Measurements from ENCODE around the gene CCDC14.
"Not testable (repeated sequence)": the region's sequence is repeated elsewhere in the genome, so short reads cannot be mapped to it uniquely, and the experiment has no call there.

The CCDC14 gene

DNA sequence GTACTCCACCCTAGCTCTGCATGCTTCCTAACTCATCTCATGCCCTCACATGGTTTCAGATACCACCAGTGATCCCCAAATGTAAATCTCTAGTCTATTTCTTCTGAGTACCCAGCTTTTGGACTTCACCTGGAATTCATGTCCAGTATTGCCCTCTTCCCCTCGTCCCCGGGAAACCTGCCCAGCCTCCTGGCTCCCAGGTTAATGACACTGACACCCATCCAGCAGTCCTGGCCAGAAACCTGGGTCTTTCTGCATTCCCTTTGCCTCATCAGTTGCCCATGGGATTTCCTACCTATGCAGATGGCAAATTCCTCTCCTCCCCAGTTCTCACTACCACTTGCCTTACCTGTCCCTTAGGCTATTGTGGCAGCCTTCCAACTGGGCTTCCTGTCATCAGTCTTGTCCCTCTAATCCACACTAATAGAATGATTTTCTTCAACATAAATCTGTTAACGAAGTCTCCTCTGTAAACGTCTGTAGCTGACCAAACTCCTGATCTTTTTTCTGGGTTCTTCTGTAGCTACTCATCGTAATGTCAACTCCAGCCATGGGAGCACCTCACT is 61.6 kb downstream of the CCDC14 start:
- no peak for DNase-seq

DNA sequence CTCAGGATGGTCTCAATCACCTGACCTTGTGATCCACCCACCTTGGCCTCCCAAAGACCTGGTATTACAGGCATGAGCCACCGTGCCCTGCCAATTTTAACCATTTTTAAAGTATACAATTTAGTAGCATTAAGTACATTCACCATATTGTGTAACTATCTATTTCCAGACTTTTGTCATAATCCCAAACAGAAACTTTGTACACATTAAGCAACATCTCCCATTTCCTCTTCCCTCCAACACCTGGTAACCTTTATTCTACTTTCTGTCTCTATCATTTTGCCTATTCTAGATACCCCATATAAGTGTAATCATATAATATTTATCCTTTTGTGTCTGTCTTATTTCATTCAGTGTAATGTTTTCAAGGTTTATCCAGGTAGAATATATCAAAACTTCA is 68.0 kb downstream of the CCDC14 start:
- no peak for DNase-seq

DNA sequence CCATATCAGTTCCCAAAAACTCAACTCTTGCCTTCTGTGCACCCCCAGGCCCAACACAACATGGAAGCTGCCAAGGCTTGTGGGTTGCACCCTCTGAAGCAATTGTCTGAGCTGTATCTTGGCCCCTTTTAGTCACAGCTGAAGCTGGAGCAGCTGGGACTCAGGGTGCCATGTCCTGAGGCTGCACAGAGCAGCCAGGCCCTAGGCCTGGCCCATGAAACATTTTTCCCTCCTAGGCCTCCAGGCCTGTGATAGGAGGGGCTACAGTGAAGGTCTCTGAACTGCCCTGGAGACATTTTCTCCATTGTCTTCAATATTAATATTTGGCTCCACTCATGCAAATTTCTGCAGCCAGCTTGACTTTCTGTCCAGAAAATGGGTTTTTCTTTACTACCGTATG is 68.8 kb downstream of the CCDC14 start:
- no peak for DNase-seq

DNA sequence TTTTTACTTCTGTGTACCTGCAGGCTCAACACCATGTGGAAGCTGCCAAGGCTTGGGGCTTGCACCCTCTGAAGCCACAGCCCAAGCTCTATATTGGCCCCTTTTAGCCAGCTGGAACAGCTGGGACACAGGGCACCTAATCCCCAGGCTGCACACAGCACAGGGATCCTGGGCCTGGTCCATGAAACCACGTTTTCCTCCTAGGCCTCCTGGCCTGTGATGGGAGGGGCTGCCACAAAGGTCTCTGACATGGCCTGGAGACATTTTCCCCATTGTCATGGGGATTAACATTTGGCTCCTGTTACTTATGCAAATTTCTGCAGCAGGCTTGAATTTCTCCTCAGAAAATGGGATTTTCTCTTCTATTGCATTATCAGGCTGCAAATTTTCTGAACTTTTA is 70.0 kb downstream of the CCDC14 start:
- not testable (repeated sequence) for DNase-seq

DNA sequence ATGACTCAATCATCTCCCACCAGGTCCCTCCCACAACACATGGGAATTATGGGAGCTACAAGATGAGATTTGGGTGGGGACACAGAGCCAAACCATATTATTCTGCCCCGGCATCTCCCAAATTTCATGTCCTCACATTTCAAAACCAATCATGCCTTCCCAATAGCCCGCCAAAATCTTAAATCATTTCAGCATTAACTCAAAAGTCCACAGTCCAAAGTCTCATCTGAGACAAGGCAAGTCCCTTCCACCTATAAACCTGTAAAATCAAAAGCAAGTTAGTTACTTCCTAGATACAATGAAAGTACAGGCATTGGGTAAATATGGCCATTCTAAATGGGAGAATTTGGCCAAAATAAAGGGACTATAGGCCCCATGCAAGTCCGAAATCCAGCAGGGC is 70.9 kb downstream of the CCDC14 start:
- DNase-seq: not testable (repeated sequence)

DNA sequence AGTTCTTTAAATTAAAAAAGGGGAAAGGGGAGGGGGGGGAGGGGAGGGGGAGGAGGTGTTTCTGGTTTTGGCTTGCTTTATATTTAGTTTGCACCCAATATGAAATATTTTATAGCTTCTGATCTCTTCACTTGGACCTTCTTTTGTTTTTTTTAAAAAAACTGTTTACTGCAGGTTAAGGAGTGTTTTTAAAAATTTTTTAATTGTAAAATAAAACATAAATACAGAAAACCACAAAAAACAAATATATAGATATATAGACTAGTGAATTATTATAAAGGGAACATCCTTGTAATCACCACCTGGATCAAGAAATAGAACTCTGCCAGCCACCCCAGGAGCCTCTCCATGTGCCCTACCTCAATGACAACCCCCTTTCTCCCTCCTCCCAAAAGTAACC is 76.0 kb downstream of the CCDC14 start:
- DNase-seq: no peak

DNA sequence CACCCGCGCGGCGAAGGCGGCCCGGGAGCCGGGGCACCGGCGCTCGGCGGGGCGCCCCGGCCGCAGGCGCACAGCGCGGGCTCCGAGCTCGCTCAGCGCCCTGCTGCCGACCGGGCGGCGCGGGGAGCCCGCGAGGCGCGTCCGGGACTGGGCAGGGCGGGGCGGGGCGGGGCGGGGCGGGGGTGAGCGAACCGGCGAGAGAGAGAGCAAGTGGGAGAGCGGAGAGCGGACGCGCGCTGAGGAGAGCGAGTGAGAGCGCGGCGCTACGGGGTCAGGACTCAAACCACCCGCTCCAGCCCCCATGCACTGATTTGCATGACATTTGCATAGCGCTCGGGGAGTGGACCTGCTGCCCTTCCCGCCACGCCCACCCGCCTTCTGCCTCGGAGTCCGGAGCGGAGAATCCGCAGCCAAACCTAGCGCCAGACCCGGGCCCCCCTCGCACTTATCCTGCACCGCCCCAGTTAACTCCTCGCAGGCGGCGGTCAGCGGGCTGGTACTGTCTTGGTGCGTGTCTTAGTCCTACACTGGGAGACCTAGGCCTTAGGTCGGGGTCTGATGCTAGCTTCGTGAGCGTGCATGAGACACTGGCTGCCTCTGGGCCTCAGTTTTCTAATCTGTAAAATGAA is 76.7 kb downstream of the CCDC14 start, which contains the start of gene MYLK:
MYLK (minus strand) TSS at position 130 of the 629 bp plus-strand sequence. CDS start 90,491 bp downstream, outside the sequence.
- peak; percentile 69 for DNase-seq

DNA sequence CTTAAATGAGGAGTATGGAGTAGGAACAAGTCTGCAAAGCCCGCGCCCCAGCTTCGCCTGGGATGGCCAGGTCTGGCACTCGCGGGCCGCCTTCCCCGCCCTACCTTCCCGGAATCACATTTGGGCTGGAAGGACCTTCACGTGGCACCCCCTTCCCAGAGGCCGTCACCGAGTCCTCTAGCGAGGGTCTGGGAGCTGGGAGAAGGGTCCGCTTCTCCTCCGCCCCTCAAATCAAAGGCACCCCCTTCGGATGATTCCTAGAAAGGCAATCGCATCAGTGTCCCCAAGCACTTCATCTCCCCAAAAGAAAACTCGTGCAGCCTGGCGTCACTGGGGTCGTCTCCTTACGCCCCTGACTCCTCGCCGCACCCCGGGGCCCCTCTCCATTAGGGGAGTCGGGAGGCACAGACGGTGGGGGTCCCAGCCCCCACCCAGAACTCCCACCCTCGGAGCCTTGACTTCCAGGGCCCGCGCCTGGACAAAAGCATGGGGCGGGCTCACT is 77.3 kb downstream of the CCDC14 start:
- no peak for DNase-seq

DNA sequence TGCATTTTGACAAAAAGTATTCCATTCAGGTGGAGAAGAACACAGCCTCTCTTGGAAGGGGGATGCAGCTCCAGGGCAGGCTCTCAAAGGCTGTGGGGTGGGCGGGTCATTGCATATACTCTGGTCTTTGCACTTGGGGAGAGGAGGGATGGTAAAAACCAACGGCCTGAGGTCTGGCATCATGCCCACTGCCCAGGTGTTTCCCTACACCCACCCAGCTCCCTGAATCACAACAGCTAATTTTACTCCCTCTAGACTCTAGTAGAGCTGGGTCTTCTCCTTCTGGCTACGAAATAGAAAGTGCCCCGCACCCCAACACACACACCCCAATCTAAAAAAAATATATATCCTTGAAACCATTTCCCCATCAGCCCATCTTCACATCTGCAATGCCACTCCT is 77.9 kb downstream of the CCDC14 start:
- DNase-seq: peak in 1 of 2 donors; percentile 1

DNA sequence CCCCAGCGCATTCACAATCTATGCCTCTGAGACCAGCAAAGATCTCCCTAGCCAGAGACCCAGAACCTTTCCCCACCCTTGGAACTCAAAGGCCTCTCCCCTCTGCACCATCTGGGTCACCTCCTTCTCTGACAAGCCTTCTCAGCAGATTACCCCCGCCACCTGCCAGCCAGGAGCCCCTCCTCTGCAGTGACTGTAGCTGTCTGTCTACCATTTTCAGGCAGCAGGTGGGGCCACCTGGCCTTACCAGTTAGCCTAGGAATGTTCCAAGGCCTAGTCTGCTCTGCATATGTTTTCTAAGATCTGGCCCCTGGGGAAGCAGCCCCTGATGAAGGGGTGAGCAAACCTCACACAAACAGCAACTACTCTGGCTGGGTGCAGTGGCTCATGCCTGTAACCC is 79.3 kb downstream of the CCDC14 start:
- no peak for DNase-seq

DNA sequence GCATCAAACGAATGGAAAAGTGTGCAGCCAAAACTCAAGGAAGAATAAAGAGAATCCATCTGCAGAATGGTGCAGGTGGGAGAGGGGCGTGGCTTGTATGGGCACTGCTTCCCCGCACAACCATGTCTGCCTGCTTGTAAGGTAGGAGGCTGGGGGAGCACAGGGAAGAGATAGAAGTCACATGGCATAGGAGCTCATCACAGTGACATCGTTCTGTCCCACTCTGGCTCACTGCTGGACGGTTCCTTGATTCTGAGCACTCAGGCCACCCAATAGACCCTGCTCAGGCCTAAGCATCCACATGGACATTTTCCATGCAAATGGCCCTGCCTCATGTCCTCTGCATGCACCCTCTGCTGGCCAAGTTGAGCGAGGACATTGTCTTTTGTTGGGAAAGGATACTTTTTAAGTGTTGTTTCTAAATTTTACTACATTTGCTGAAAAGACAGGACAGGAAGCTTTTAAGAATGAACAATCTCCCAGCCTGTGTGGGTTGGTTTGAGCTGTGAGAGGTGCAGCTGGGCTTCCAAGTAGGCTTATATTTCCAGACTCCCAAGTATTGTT is 79.9 kb downstream of the CCDC14 start:
- DNase-seq: peak; percentile 3 to 21

DNA sequence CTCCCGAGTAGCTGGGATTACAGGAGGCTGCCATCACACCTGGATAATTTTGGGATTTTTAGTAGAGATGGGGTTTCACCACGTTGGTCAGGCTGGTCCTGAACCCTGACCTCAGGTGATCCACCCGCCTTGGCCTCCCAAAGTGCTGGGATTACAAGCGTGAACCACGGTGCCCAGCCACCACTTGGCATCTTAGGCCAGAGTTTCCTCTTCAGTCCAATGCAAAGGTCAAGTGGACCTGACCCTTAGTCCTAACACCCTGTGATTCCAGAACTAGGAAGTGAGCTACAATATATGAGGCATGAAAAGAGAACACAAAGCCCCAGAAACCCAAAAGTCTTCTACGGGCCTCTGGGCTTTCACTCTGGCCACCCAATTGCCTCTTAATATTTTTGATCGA is 82.2 kb downstream of the CCDC14 start:
- DNase-seq: no peak

DNA sequence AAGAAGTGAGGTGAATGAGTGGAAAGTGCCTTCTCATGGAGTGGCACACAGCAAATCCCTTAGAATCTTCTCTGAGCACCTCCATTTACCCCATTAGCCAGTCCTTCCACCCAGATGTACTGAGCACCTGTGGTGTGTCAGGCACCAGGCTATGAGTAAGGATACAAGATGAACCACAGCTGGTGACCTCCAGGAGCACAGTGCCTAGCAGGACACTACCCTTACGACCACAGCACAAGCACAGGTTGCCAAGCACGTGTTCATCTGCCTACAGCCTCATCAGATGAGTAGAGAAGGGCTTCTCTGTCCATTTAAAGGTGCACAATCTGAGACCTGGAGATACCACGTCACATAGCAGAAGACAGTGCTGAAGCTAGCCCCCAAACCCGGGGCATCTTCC is 83.1 kb downstream of the CCDC14 start:
- DNase-seq: no peak

DNA sequence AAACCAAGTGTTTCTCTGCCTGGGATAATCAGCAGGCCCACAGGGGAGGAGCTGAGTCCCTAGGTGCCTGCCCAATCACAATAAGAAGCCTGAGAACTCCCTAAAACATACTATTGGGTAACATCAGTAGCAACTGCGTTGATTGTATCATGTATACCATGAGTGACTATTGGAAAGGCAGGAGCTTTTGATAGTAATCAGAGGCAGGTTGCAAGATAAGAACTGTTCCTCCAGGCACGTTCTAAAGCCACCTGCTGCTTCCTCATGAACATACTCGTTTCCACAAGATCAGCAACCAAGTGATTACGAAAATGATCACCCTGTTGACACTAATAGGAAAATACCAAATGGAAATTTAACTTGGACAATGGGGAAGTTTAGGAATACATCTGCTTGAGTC is 83.6 kb downstream of the CCDC14 start:
- DNase-seq: no peak

DNA sequence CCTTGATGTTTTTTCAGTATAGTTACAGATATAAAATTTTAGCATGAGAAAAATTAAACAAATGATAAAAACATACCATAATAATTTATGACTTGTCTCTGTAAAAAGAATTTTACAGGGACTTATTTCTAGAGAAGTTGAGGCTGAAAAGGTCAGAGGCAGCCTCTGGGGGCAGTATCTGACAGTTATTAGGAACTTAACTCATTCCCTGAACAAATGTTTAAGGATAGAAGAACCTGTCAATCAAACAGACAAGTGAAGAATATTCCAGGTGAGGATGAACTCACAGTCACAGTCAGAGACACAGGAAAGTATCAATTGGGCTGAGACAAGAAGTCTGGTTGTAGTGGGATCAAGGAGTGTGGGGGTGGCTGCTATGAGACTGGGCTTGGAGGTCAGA is 84.2 kb downstream of the CCDC14 start:
- DNase-seq: peak in 1 of 2 donors; percentile 3

DNA sequence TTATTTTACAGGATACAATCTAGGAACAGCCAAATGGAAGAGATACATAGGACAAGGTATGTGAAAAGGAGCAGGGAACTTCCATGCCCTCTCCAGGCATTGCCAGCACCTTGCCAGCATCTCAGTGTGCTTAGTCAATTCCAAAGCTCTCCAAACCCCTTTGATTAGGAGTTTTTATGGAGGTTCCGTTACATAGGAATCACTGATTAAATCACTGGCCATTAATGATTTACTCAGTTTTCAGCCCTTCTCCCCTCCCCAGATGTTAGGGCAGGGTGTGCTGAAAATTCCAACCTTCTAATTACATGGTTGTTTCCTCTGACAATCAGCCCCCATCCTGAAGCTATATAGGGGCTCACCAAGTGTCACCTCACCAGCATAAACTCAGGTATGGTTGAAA is 88.4 kb downstream of the CCDC14 start:
- no peak for DNase-seq

DNA sequence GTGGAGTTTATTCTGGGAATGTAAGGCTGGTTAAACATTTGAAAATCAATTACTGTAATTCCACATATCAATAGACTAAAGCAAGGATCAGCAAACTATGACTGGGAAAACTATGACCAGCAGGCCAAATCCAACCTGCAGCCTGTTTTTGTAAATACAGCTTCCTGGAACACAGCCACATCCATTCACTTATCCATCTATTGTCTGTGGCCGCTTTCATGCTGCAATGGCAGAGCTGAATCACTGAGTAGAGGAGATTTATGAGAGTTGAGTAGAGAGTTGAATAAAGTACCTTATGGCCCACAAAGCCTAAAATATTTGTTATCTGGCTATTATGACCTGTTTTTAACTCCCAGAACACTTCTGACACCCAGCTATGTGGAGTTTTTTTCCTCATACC is 89.1 kb downstream of the CCDC14 start:
- no peak for DNase-seq

DNA sequence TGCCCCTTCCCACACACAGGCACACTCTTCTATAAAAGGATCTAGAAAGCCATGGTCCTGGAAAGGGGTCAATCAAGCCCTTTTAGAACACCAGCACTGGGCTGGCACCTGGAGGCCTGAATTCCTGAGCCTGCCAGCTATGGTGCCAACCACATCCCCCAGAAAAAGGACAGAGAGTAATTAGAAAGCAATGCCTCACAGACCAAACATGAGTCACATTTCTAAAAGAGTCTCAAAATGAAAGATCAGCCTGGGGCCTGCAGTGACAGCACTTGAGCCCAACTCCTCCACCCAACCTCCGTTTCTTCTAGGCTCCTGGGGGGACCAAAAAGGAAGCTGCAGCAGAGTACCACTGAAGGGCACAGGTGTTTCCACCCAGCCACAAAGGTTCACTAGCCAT is 91.0 kb downstream of the CCDC14 start:
- DNase-seq: no peak

DNA sequence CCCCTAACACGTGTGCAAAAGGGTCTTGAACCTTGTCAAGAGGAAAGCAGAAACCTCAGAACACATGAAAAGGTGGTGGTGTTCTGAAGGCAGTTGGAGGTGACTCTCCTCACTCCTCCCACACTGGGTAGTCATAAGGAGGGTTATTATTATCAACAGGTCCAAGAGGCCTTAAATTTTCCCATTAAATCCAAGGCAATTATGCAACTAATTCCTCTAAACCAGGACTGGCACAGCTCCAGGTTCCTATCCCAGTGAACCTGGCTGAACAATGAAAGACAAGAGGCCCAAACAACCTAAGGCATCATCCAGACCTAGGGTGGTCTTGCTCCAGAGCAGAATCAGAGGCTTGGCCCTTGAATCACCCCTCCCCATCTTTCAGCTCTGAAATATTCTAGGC is 91.9 kb downstream of the CCDC14 start:
- DNase-seq: no peak

DNA sequence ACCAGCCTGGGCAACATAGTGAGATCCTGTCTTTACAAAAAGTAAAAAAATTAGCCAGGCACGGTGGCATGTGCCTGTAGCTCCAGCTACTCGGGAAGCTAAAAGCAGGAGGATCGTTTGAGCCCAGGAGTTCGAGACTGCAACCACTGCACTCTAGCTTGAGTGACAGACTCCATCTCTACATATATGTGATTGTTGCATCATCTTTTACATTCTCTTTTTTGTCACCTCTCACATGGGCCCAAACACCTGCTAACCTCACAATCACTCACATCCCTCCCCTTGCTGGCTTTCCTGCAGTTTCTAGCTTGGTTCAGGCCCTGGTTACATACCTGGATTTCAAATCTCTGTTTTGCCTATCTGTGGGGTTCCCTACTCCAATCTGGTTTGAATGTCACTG is 96.3 kb downstream of the CCDC14 start:
- DNase-seq: no peak
